IMR-90 (cell line): ENCODE data around the gene NDUFAB1. TPM values are rescaled to one million over a fixed set of nuclear protein-coding genes. Genes with fewer than 3 reads are reported as not detected.

Source experiments
- ATAC-seq: fragments of 200-7000 bp; cut with Tn5 transposase; 2 replicates; pipeline ENCODE4 v1.9.1; 2020; ENCODE audit warnings: low read depth, mild to moderate bottlenecking, moderate library complexity
- BruUV-seq: library from RNA; stranded (reverse); fragments of 400-500 nt; replicated peaks from 2 replicates; lab custom pipeline; 2021; lab: Mats Ljungman, UMichigan
- CTCF ChIA-PET: fragments of 300-600 bp; formaldehyde crosslinking; extraction: SDS; loops from one replicate; lab custom pipeline; 2021; ENCODE audit warnings: antibody characterized with exemption; lab: Yijun Ruan, JAX
- POLR2A ChIA-PET: fragments of 300-600 bp; sonication (Branson Sonifier 250); formaldehyde crosslinking; loops from one replicate; lab custom pipeline; 2022; ENCODE audit warnings: antibody characterized with exemption; ENCODE audit not compliant: unreplicated experiment; lab: Charles Lee
- DNase-seq: peaks from one replicate; pipeline ENCODE4 v3.0.0; 2013
- H2AFZ ChIP-seq: replicated peaks from 2 replicates; pipeline ENCODE3; 2013; ENCODE audit warnings: low read length, mild to moderate bottlenecking; ENCODE audit not compliant: poor library complexity
- H2AK5ac ChIP-seq: 2 replicates; pipeline ENCODE4 v1.6.1; 2013; ENCODE audit warnings: low read depth, low read length, inconsistent platforms
- H2AK9ac ChIP-seq: replicated peaks from 2 replicates; pipeline ENCODE3; 2013; ENCODE audit warnings: mild to moderate bottlenecking, low read depth, low read length, moderate library complexity; ENCODE audit not compliant: poor library complexity
- H2BK120ac ChIP-seq: 2 replicates; pipeline ENCODE4 v1.6.1; 2013; ENCODE audit warnings: low read depth, low read length, inconsistent platforms
- H2BK15ac ChIP-seq: 3 replicates; pipeline ENCODE4 v1.6.1; 2013; ENCODE audit warnings: low read depth, low read length, inconsistent platforms
- H2BK20ac ChIP-seq: 2 replicates; pipeline ENCODE4 v1.6.1; 2013; ENCODE audit warnings: low read depth, mild to moderate bottlenecking, inconsistent platforms, low read length, moderate library complexity
- H2BK5ac ChIP-seq: 2 replicates; pipeline ENCODE4 v1.6.1; 2013; ENCODE audit warnings: mild to moderate bottlenecking, low read depth, low read length, inconsistent platforms; ENCODE audit not compliant: poor library complexity, severe bottlenecking
- H3K14ac ChIP-seq: replicated peaks from 2 replicates; pipeline ENCODE4 v1.6.1; 2013; ENCODE audit warnings: low read depth, low read length, inconsistent platforms
- H3K18ac ChIP-seq: 2 replicates; pipeline ENCODE4 v1.6.1; 2013; ENCODE audit warnings: low read depth, low read length, control low read depth
- H3K23ac ChIP-seq: 2 replicates; pipeline ENCODE4 v1.6.1; 2013; ENCODE audit warnings: low read depth, low read length, inconsistent platforms
- H3K27ac ChIP-seq: 2 replicates; pipeline ENCODE4 v1.5.1; 2013; ENCODE audit warnings: mild to moderate bottlenecking, control low read depth, low read length; ENCODE audit not compliant: insufficient read depth
- H3K27me3 ChIP-seq: 2 replicates; pipeline ENCODE4 v1.6.1; 2013; ENCODE audit warnings: low read length; ENCODE audit not compliant: control insufficient read depth, insufficient read depth
- H3K36me3 ChIP-seq: 2 replicates; pipeline ENCODE4 v1.6.1; 2013; ENCODE audit warnings: low read length, mixed read lengths; ENCODE audit not compliant: control insufficient read depth, insufficient read depth
- H3K4ac ChIP-seq: 2 replicates; pipeline ENCODE4 v1.6.1; 2013; ENCODE audit warnings: low read depth, low read length, inconsistent platforms
- H3K4me1 ChIP-seq: 2 replicates; pipeline ENCODE4 v1.6.1; 2013; ENCODE audit warnings: low read length, mixed read lengths; ENCODE audit not compliant: control insufficient read depth, insufficient read depth
- H3K4me2 ChIP-seq: 2 replicates; pipeline ENCODE4 v1.6.1; 2013; ENCODE audit warnings: low read depth, mild to moderate bottlenecking, control low read depth, low read length, moderate library complexity
- H3K4me3 ChIP-seq: 2 replicates; pipeline ENCODE4 v1.5.1; 2013; ENCODE audit warnings: low read depth, mild to moderate bottlenecking, control low read depth, low read length, moderate library complexity; ENCODE audit not compliant: insufficient read depth
- H3K56ac ChIP-seq: 2 replicates; pipeline ENCODE4 v1.6.1; 2013; ENCODE audit warnings: low read length, inconsistent platforms; ENCODE audit not compliant: insufficient read depth; ENCODE audit errors: extremely low read depth
- H3K79me1 ChIP-seq, 2 experiments: 2 replicates each; pipeline ENCODE4 v1.6.1; 2013; ENCODE audit warnings: low read length in 2 of 2, inconsistent platforms in 1 of 2, low read depth in 1 of 2
- H3K9ac ChIP-seq: 2 replicates; pipeline ENCODE4 v1.6.1; 2013; ENCODE audit warnings: low read depth, low read length, control low read depth
- H3K9me1 ChIP-seq: 2 replicates; pipeline ENCODE4 v1.6.1; 2013; ENCODE audit warnings: low read length, inconsistent platforms; ENCODE audit not compliant: insufficient read depth
- H3K9me3 ChIP-seq: 2 replicates; pipeline ENCODE4 v1.6.1; 2013; ENCODE audit warnings: low read length; ENCODE audit not compliant: control insufficient read depth, insufficient read depth
- H4K20me1 ChIP-seq: 2 replicates; pipeline ENCODE4 v1.6.1; 2013; ENCODE audit warnings: low read length, inconsistent platforms; ENCODE audit not compliant: insufficient read depth
- H4K5ac ChIP-seq: 2 replicates; pipeline ENCODE4 v1.6.1; 2013; ENCODE audit warnings: mild to moderate bottlenecking, low read depth, low read length, control low read depth
- H4K8ac ChIP-seq, 2 experiments: 2 replicates each; pipeline ENCODE4 v1.6.1; 2013; ENCODE audit warnings: low read depth in 2 of 2, low read length in 2 of 2, control low read depth in 1 of 2, inconsistent platforms in 1 of 2
- H4K91ac ChIP-seq: 2 replicates; pipeline ENCODE4 v1.6.1; 2013; ENCODE audit warnings: low read depth, low read length, inconsistent platforms; ENCODE audit not compliant: insufficient read depth
- BHLHE40 ChIP-seq: fragments of 150-350 bp; IDR thresholded peaks from 2 replicates; pipeline ENCODE4 v1.6.1; 2016; ENCODE audit warnings: mild to moderate bottlenecking, low read depth, low read length
- CEBPB ChIP-seq: IDR thresholded peaks from 2 replicates; pipeline ENCODE4 v1.6.1; 2012; ENCODE audit warnings: low read depth, low read length, improper control_type of control experiment
- CHD1 ChIP-seq: IDR thresholded peaks from 2 replicates; pipeline ENCODE4 v1.6.1; 2012; ENCODE audit warnings: low read depth, low read length, improper control_type of control experiment
- FOS ChIP-seq: fragments of 150-350 bp; IDR thresholded peaks from 2 replicates; pipeline ENCODE4 v1.6.1; 2016; ENCODE audit warnings: low read depth, low read length
- MAFK ChIP-seq: IDR thresholded peaks from 2 replicates; pipeline ENCODE4 v1.6.1; 2012; ENCODE audit warnings: low read depth, low read length, improper control_type of control experiment
- MAZ ChIP-seq: IDR thresholded peaks from 2 replicates; pipeline ENCODE4 v1.6.1; 2012; ENCODE audit warnings: low read depth, mild to moderate bottlenecking, low read length, improper control_type of control experiment, moderate library complexity, borderline replicate concordance
- MXI1 ChIP-seq: IDR thresholded peaks from 2 replicates; pipeline ENCODE4 v1.6.1; 2012; ENCODE audit warnings: low read depth, mild to moderate bottlenecking, low read length, moderate library complexity, borderline replicate concordance
- NFE2L2 ChIP-seq: fragments of 150-350 bp; IDR thresholded peaks from 2 replicates; pipeline ENCODE4 v1.6.1; 2016; ENCODE audit warnings: low read depth, mild to moderate bottlenecking, low read length
- POLR2A ChIP-seq: IDR thresholded peaks from 2 replicates; pipeline ENCODE4 v1.6.1; 2012; ENCODE audit warnings: mild to moderate bottlenecking, low read depth, low read length
- RAD21 ChIP-seq: IDR thresholded peaks from 2 replicates; pipeline ENCODE4 v1.6.1; 2012; ENCODE audit warnings: low read length, improper control_type of control experiment
- RCOR1 ChIP-seq: IDR thresholded peaks from 2 replicates; pipeline ENCODE4 v1.6.1; 2012; ENCODE audit warnings: mild to moderate bottlenecking, low read length, improper control_type of control experiment; ENCODE audit not compliant: insufficient replicate concordance
- RFX5 ChIP-seq: IDR thresholded peaks from 2 replicates; pipeline ENCODE4 v1.8.0; 2012; ENCODE audit warnings: low read depth, mild to moderate bottlenecking, low read length, moderate library complexity
- SMC3 ChIP-seq: fragments of 150-350 bp; IDR thresholded peaks from 2 replicates; pipeline ENCODE4 v1.6.1; 2016; ENCODE audit warnings: low read depth, mild to moderate bottlenecking, antibody characterized with exemption, low read length, moderate library complexity
- WGBS, 2 experiments: methylation state at CpG; one replicate each; pipeline versions ENCODE4 v1.1.5 to v1.1.7; 2013; ENCODE audit warnings: missing lambda C conversion rate in 2 of 2; ENCODE audit not compliant: insufficient read length in 1 of 2; ENCODE audit errors: extremely low coverage in 2 of 2; 5-methylcytosine and 5-hydroxymethylcytosine counted together
- dilution Hi-C: fragments of 300-500 bp; cut with HindIII; formaldehyde crosslinking; loops from one replicate; pipeline ENCODE4 v1.14.3; 2018; ENCODE audit warnings: low sequenced_read_pairs; ENCODE audit not compliant: unreplicated experiment
- in situ Hi-C: fragments of 300-500 bp; cut with MboI; formaldehyde crosslinking; loops from 3 replicates; pipeline ENCODE4 v1.14.3; 2019; ENCODE audit warnings: low sequenced_read_pairs, inconsistent platforms, mixed read lengths
- intact Hi-C: fragments of 100-400 bp; cut with micrococcal nuclease; formaldehyde crosslinking; loops from 2 replicates; pipeline ENCODE4 v1.10.0; 2022
- polyA plus RNA-seq, 3 experiments: library from polyadenylated mRNA; depleted of rRNA; stranded (reverse); fragments of >200 nt; gene quantifications; 2 replicates each; pipeline ENCODE4 v1.2.3, GENCODE V29; 2012; ENCODE audit warnings: low replicate concordance in 1 of 3
- total RNA-seq: library from RNA; depleted of rRNA; stranded (reverse); fragments of >200 nt; gene quantifications from 2 replicates; pipeline ENCODE4 v1.2.3, GENCODE V29; 2012
- TF ChIP-seq, protein P1 (sequence below): fragments of 150-350 bp; IDR thresholded peaks from 2 replicates; pipeline ENCODE4 v1.6.1; 2016; ENCODE audit warnings: low read depth, mild to moderate bottlenecking, low read length, moderate library complexity, borderline replicate concordance
- TF ChIP-seq, protein P2 (sequence below): conservative IDR thresholded peaks from 2 replicates; pipeline ENCODE4 v1.5.1; 2012; ENCODE audit warnings: mild to moderate bottlenecking, low read depth, low read length, improper control_type of control experiment
- TF ChIP-seq, protein P3 (sequence below): fragments of 150-350 bp; IDR thresholded peaks from 2 replicates; pipeline ENCODE4 v1.6.1; 2017; ENCODE audit warnings: mild to moderate bottlenecking, antibody characterized with exemption, low read length, low read depth

Gene NDUFAB1
- total and polyA plus RNA-seq, 2 of the 4 experiments (the other 2 are of a cell fraction), result 117 to 146 TPM

DNA sequence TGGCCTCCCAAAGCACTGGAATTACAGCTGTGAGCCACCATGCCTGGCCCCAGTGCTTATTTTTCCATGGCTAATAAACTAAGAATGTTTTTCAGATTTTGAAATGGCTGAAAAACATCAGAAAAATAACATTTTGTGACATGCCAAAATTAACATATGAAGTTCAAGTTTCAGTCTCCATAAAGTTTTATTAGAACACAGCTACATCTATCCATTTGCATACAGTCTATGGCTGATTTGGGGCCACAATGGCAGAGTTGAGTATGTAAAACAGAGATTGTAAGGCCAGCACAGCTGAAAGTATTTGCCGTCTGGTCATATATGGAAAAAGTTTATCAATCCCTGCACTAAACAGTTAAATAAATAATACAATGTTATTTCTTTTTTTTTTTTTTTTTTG is 13.8 kb upstream of the NDUFAB1 start:
- Histone ChIP-seq H3K4me3 (no peak overlapping the region), H3K36me3 (peaks cover 17% of the 10 kb centered on the region), H2AK5ac (no peak overlapping the region), H3K14ac (no peak overlapping the region), H3K9ac (no peak overlapping the region), H3K56ac (no peak overlapping the region), H3K9me3 (no peaks in the 10 kb centered on the region), H2BK120ac (no peak overlapping the region), H3K23ac (no peak overlapping the region), H2BK20ac (no peak overlapping the region), H2BK5ac (no peak overlapping the region), H3K4me1 (no peaks in the 10 kb centered on the region), H3K4me2 (no peak overlapping the region), H2AK9ac (no peak overlapping the region), H4K5ac (no peak overlapping the region), H3K27ac (no peak overlapping the region), H4K20me1 (no peaks in the 10 kb centered on the region), H3K9me1 (no peaks in the 10 kb centered on the region), H2AFZ (no peak overlapping the region), H3K27me3 (no peaks in the 10 kb centered on the region), H3K18ac (no peak overlapping the region), H2BK15ac (no peak overlapping the region), H4K91ac (no peak overlapping the region), H3K4ac (no peak overlapping the region), H4K8ac (no peak overlapping the region), H3K79me1 (no peaks in the 10 kb centered on the region)
- WGBS, 2 experiments, result no CpG with 5 or more reads among the region's 1 CpG
- POLR2A ChIA-PET, result no interaction called here
- DNase-seq (no peak), ATAC-seq (no peak)
- intact Hi-C loops, result no loop called here
- no TSS peak for BruUV-seq
- dilution Hi-C loops, result no loop called here
- TF ChIP-seq CEBPB (no peak), BHLHE40 (no peak), NFE2L2 (no peak), RFX5 (no peak), MAZ (no peak), CHD1 (no peak), MXI1 (no peak), FOS (no peak), POLR2A (no peak), SMC3 (no peak), RCOR1 (no peak), MAFK (no peak), RAD21 (no peak)
- TF ChIP-seq, protein P1, sequence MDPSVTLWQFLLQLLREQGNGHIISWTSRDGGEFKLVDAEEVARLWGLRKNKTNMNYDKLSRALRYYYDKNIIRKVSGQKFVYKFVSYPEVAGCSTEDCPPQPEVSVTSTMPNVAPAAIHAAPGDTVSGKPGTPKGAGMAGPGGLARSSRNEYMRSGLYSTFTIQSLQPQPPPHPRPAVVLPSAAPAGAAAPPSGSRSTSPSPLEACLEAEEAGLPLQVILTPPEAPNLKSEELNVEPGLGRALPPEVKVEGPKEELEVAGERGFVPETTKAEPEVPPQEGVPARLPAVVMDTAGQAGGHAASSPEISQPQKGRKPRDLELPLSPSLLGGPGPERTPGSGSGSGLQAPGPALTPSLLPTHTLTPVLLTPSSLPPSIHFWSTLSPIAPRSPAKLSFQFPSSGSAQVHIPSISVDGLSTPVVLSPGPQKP, result no peak
- TF ChIP-seq, protein P2, sequence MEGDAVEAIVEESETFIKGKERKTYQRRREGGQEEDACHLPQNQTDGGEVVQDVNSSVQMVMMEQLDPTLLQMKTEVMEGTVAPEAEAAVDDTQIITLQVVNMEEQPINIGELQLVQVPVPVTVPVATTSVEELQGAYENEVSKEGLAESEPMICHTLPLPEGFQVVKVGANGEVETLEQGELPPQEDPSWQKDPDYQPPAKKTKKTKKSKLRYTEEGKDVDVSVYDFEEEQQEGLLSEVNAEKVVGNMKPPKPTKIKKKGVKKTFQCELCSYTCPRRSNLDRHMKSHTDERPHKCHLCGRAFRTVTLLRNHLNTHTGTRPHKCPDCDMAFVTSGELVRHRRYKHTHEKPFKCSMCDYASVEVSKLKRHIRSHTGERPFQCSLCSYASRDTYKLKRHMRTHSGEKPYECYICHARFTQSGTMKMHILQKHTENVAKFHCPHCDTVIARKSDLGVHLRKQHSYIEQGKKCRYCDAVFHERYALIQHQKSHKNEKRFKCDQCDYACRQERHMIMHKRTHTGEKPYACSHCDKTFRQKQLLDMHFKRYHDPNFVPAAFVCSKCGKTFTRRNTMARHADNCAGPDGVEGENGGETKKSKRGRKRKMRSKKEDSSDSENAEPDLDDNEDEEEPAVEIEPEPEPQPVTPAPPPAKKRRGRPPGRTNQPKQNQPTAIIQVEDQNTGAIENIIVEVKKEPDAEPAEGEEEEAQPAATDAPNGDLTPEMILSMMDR, result no peak
- TF ChIP-seq, protein P3, sequence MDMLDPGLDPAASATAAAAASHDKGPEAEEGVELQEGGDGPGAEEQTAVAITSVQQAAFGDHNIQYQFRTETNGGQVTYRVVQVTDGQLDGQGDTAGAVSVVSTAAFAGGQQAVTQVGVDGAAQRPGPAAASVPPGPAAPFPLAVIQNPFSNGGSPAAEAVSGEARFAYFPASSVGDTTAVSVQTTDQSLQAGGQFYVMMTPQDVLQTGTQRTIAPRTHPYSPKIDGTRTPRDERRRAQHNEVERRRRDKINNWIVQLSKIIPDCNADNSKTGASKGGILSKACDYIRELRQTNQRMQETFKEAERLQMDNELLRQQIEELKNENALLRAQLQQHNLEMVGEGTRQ, result no peak
- CTCF ChIA-PET, result interaction anchor here (1.3 kb wide), 1 partner anchor 13 kb away, joined by 3 read pairs; no protein-coding TSS in a partner anchor
- in situ Hi-C loops, result no loop called here
